HUES6 (cell line): ENCODE measurements around the gene PIMREG.

Source experiments
- H3K27ac ChIP-seq: 2 replicates; pipeline ENCODE4 v1.7.0; 2013; ENCODE audit warnings: low read depth, mild to moderate bottlenecking, low read length, inconsistent platforms
- H3K27me3 ChIP-seq: 2 replicates; pipeline ENCODE4 v1.6.1; 2013; ENCODE audit warnings: low read length; ENCODE audit not compliant: control insufficient read depth, insufficient read depth
- H3K36me3 ChIP-seq: 2 replicates; pipeline ENCODE4 v1.6.1; 2013; ENCODE audit warnings: low read length; ENCODE audit not compliant: control insufficient read depth, insufficient read depth
- H3K4me1 ChIP-seq: 2 replicates; pipeline ENCODE4 v1.6.1; 2013; ENCODE audit warnings: low read length; ENCODE audit not compliant: control insufficient read depth, insufficient read depth
- H3K4me3 ChIP-seq: 2 replicates; pipeline ENCODE4 v1.5.1; 2013; ENCODE audit warnings: low read depth, low read length
- H3K9ac ChIP-seq: one replicate; pipeline ENCODE4 v1.6.1; 2013; ENCODE audit warnings: mild to moderate bottlenecking, low read length
- H3K9me3 ChIP-seq: 2 replicates; pipeline ENCODE4 v1.6.1; 2013; ENCODE audit warnings: low read depth, low read length; ENCODE audit not compliant: control insufficient read depth, insufficient read depth

Gene PIMREG

GRCh38 chr17:6495450-6496115 is 51.3 kb downstream of the PIMREG start:
- no peak overlapping the region for H3K9ac ChIP-seq
- H3K36me3 ChIP-seq, result no peaks in the 10 kb centered on the region
- no peaks in the 10 kb centered on the region for H3K27me3 ChIP-seq
- no peak overlapping the region for H3K27ac ChIP-seq
- peaks cover 37% of the 10 kb centered on the region for H3K4me1 ChIP-seq
- H3K9me3 ChIP-seq, result no peaks in the 10 kb centered on the region
- H3K4me3 ChIP-seq, result peak overlapping the region; percentile 45

- Histone ChIP-seq H3K4me3 (peak overlapping the region; percentile 45), H3K27ac (no peak overlapping the region), H3K9me3 (no peaks in the 10 kb centered on the region), H3K27me3 (no peaks in the 10 kb centered on the region), H3K9ac (no peak overlapping the region), H3K36me3 (no peaks in the 10 kb centered on the region), H3K4me1 (peaks cover 37% of the 10 kb centered on the region)
Measured at GRCh38 chr17:6496116-6496481, 51.8 kb downstream of the PIMREG start.

GRCh38 chr17:6496640-6497441 is 52.6 kb downstream of the PIMREG start:
- Histone ChIP-seq H3K4me1 (peaks cover 33% of the 10 kb centered on the region), H3K36me3 (no peaks in the 10 kb centered on the region), H3K27me3 (no peaks in the 10 kb centered on the region), H3K27ac (no peak overlapping the region), H3K9me3 (no peaks in the 10 kb centered on the region), H3K9ac (no peak overlapping the region), H3K4me3 (no peak overlapping the region)

GRCh38 chr17:6497496-6498221 is 53.4 kb downstream of the PIMREG start:
- H3K4me3 ChIP-seq, result no peak overlapping the region
- no peaks in the 10 kb centered on the region for H3K27me3 ChIP-seq
- no peaks in the 10 kb centered on the region for H3K36me3 ChIP-seq
- H3K9ac ChIP-seq, result no peak overlapping the region
- no peak overlapping the region for H3K27ac ChIP-seq
- H3K4me1 ChIP-seq, result peaks cover 33% of the 10 kb centered on the region
- peaks cover 1% of the 10 kb centered on the region; the same call in 1 of the 2 replicates for H3K9me3 ChIP-seq

- Histone ChIP-seq H3K4me3 (no peak overlapping the region), H3K27me3 (no peaks in the 10 kb centered on the region), H3K36me3 (no peaks in the 10 kb centered on the region), H3K4me1 (peaks cover 33% of the 10 kb centered on the region), H3K9me3 (peaks cover 7% of the 10 kb centered on the region; the same call in 1 of the 2 replicates), H3K27ac (no peak overlapping the region), H3K9ac (no peak overlapping the region)
Measured at GRCh38 chr17:6498356-6498755, 54.1 kb downstream of the PIMREG start.

- Histone ChIP-seq H3K9ac (no peak overlapping the region), H3K9me3 (peaks cover 7% of the 10 kb centered on the region; the same call in 1 of the 2 replicates), H3K4me3 (no peak overlapping the region), H3K27me3 (no peaks in the 10 kb centered on the region), H3K36me3 (no peaks in the 10 kb centered on the region), H3K27ac (no peak overlapping the region), H3K4me1 (peaks cover 33% of the 10 kb centered on the region)
Measured at GRCh38 chr17:6498901-6499540, 54.8 kb downstream of the PIMREG start.
